Activated gamma-delta T cell treated with Interleukin-2 at 50 U/mL for 16 hours (primary cell): ENCODE results near the gene SLC15A2.
"Not testable (repeated sequence)": the region's sequence is repeated elsewhere in the genome, so short reads cannot be mapped to it uniquely, and the experiment has no call there.

Experiments used
- DNase-seq: peaks from one replicate; pipeline ENCODE4 v3.0.0-alpha.2; 2020

SLC15A2 gene

GRCh38 chr3:121894301-121894990 is at the start of gene SLC15A2:
TSS of gene SLC15A2 (plus strand) at chr3:121894401. CDS start at chr3:121894477, 76 bp downstream.
- no peak for DNase-seq

GRCh38 chr3:121844892-121845291 is 49.3 kb upstream of the SLC15A2 start:
- no peak for DNase-seq

DNA sequence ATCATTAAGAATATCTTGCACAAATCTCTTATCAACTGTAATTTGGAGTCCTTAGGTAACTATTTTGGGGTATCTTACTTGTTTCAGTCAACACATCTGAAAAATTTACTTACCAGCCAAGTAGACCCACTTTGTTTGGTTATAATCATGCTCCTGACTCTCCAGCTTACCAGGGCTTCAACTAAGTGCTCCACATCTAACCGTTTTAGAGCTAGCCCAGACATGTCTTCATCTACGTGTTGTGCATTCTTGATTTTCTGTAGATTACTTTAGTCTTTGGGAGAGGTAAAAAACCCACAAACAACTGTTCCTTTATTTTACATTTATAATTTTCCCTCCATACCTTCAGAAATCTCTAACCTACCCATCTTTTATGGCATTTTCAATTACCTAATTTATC is 41.9 kb upstream of the SLC15A2 start:
- no peak for DNase-seq

- DNase-seq = no peak
Measured at GRCh38 chr3:121855555-121855954, 38.6 kb upstream of the SLC15A2 start.

- DNase-seq = not testable (repeated sequence)
Measured at GRCh38 chr3:121857778-121858177, 36.4 kb upstream of the SLC15A2 start.

DNA sequence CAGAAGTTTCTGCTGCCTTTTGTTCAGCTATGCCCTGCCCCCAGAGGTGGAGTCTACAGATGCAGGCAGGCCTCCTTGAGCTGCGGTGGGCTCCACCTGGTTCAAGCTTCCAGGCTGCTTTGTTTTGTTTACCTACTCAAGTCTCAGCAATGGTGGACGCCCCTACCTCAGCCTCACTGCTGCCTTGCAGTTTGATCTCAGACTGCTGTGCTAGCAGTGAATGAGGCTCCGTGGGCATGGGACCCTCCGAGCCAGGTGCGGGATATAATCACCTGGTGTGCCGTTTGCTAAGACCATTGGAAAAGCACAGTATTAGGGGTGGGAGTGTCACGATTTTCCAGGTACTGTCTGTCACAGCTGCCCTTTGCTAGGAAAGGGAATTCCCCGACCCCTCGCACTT is 31.0 kb upstream of the SLC15A2 start:
- DNase-seq = not testable (repeated sequence)

- no peak for DNase-seq
Measured at GRCh38 chr3:121863801-121864200, 30.4 kb upstream of the SLC15A2 start.

GRCh38 chr3:121869736-121870135 is 24.5 kb upstream of the SLC15A2 start:
- DNase-seq = no peak

GRCh38 chr3:121870717-121871116 is 23.5 kb upstream of the SLC15A2 start:
- DNase-seq = no peak

DNA sequence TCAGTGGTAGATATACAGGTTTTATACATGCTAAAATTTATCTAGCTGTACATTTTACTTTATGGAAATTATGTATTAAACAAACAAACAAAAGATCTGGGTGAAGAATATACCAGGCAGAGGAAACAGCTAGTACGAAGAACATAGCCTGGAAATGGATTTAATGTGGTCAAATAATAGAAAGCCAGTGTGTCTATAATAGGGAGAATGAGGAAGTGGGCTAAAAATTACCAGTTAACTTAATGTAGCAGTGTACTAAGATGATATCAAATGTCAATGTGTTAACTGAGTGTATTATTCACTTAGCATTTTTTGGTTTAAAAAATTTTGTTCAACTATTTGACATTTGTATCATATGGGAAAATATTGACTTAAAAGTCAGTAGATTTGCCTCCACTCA is 22.8 kb upstream of the SLC15A2 start:
- DNase-seq = no peak

DNA sequence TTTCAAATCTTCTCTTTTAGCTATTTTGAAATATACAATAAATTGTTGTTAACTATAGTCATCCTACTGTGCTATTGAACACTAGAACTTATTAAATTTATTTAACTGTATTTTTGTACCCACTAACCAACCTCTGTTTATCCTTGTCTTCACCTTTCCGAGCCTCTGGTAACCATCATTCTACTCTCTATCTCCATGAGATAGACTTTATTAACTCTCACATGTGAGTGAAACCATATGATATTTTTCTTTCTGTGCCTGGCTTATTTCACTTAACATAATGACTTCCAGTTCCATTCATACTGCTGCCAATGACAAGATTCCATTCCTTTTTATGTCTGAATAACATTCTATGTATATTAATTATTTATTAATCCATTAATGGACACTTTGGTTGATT is 15.8 kb upstream of the SLC15A2 start:
- no peak for DNase-seq

- DNase-seq = no peak
Measured at GRCh38 chr3:121883507-121883906, 10.7 kb upstream of the SLC15A2 start.

DNA sequence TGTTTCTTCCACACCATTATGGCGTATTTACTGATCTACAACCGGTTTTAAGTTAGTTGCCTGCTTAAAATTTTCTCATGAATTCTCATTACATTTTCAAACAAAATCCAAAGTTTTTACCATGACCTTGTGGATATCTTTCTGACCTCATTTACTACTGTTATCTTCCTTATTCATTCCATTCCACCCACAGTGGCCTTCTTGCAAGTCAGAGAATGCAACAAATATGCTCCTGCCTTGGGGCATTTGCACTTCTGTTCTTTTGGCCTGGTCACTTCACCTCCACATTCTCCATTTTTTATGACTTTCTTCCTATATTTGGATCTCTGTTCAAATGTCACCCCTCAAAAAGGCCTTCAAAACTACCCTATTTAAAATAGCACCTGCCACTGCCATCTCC is 8.8 kb upstream of the SLC15A2 start:
- DNase-seq = no peak

GRCh38 chr3:121895121-121895520 is 920 bp downstream of the SLC15A2 start:
- DNase-seq = no peak

DNA sequence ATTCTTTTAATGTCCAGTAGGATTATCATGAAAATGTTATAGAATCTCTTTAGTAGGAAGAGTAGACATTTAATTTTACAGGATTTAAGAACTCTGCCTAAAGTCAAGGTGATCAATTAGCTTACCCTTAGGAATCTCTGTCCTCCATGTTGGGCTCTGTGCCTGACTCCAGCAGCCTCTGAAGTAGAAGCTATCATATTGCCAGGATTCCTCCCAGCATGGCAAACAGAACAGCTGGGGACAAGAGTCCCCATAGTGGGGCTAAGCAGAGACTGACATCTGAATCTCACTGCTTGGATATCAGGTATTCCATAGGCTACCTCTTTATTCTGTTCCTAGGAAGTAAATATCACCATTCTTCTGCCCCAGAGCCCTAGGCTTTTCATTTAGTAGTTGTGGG is 1.5 kb downstream of the SLC15A2 start:
- DNase-seq = no peak

DNA sequence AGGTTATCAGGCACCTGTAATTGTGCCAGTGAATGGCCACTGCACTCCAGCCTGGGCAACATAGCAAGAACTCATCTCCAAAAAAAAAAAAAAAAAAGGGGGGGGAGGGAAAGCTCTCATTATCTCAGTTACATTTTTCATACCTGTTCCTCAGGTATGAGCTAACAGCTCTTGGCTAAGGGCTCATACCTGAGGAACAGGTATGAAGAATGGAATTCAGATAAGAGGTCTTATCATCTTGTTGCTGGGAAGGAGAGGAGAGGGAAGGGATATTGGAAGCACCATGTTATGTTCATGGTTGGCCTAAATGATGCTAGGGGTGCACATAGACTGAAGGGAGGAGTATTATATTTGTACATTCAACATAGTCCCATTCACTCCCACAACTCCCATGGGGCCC is 2.6 kb downstream of the SLC15A2 start:
- DNase-seq = no peak

- DNase-seq = no peak
Measured at GRCh38 chr3:121897296-121897695, 3.1 kb downstream of the SLC15A2 start.

DNA sequence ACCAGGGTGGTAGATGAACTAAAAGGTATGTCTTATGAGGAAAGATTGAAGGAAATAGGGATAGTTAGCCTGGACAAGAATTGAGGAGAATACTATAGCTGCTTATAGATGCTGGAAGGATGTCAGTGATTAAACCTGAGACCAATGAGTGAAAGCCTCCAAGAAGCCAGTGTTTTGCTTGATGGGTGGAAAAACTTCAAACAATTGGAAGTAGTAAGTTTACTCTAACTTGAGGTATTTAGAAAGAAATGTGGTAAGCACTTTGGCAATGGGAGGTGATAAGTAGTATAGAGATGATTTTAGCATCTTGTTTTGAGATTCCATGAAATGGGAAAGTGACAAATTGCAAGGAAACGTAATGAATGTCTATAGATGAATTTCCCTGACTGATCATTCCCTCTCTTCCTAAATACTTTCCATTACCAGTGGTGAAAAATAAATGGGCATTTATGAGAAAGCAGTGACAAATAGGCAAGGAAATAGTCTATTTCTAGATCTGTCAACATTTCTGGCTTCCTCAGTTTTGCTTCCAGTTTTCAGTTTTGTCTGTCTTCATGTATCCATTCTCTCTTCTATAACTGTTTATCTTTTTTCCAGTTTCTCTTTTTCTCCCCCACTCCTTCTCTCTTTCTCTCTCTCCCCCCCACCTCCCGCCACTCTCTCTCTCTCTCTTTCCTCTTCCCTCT is 19.2 kb downstream of the SLC15A2 start:
- DNase-seq = no peak

DNA sequence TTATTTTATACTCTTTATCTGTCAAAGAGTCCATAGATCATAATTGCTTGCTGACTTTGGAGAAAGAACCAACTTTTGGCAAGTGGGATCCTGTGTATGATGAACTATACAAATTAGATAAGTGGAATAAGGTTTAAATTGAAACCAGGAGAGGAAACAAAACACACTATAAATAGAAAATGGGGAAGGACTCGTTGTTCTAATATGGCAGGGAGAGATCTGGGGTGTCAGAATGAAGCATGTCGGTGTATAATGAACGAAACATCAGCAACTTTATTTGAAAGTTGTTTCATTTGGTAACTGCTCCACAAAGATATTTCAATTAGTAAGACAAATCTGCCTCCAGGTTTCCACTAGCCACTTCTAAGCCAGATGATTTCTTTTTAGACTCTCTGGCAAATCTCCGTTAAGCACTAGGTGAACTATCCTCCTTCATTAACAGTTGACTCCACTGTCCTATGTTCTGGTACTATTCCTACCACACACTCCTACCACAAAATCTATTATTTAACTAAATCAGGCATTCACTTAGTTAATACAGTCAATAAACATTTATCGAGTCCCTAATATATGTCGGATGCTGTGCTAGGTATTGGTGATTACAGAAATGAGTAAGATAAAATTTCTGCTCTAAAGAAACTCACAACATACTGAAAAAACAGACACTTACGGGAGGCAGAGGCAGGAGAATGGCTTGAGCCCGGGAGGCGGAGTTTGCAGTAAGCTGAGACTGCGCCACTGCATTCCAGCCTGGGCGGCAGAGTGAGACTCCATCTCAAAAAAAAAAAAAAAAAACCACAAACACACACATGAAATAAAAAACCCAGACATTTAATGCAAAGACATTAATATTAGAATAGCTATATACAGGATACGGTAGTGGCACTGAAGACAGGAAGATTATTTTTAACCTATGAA is 20.1 kb downstream of the SLC15A2 start:
- DNase-seq = no peak

DNA sequence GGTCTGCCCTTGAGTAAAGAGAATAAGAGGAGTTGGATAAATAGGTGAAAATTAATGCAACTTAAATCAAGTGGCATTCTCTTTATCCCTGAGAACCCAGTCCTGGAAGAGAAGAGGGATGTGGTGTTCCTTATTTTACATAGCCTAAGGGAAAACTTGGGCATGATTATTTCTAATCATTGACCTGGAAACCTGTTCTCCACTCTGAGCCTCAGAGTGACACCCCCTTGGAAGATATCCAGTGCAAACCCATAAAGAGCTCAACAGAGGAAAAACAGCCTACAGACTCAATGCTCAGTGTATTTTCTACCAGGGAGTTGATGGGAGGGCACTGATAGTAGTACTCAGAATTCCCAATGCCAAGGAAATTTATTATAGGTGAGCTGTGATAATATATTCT is 22.0 kb downstream of the SLC15A2 start:
- DNase-seq = no peak

- DNase-seq = no peak
Measured at GRCh38 chr3:121918779-121919483, 24.7 kb downstream of the SLC15A2 start.

DNA sequence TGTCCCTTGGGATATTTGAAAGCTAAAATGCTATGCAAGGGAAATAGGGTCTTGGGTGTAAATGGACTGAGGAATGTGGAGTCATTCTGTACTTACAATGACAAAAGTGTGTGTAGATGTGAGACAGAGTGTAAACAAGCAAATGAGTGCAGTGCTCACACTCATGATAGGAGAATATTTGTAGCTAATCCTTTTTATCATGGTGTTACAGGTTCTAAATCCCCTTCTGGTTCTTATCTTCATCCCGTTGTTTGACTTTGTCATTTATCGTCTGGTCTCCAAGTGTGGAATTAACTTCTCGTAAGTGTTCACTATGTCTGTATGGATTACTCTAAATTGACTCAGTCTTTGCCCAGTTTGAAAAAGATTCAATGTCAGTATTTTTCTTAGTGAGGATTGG is 30.5 kb downstream of the SLC15A2 start:
- no peak for DNase-seq

GRCh38 chr3:121926380-121926779 is 32.2 kb downstream of the SLC15A2 start:
- DNase-seq = no peak
